ENCODE data around the gene ZWILCH.

- no peak for TF ChIP-seq CTCF (IDR thresholded peaks at IDR 0.05; ENCODE audit: low read depth, low read length, missing input control)
- no peak for TF ChIP-seq JUND (IDR thresholded peaks at IDR 0.05)
- TF ChIP-seq GABPA (IDR thresholded peaks at IDR 0.05 in 1 of 2, conservative IDR thresholded peaks at IDR 0.05 in 1 of 2): no peak
- TF ChIP-seq HNF4A (conservative IDR thresholded peaks at IDR 0.05): no peak
- TF ChIP-seq YY1 (IDR thresholded peaks at IDR 0.05): no peak
- TF ChIP-seq, protein P1, sequence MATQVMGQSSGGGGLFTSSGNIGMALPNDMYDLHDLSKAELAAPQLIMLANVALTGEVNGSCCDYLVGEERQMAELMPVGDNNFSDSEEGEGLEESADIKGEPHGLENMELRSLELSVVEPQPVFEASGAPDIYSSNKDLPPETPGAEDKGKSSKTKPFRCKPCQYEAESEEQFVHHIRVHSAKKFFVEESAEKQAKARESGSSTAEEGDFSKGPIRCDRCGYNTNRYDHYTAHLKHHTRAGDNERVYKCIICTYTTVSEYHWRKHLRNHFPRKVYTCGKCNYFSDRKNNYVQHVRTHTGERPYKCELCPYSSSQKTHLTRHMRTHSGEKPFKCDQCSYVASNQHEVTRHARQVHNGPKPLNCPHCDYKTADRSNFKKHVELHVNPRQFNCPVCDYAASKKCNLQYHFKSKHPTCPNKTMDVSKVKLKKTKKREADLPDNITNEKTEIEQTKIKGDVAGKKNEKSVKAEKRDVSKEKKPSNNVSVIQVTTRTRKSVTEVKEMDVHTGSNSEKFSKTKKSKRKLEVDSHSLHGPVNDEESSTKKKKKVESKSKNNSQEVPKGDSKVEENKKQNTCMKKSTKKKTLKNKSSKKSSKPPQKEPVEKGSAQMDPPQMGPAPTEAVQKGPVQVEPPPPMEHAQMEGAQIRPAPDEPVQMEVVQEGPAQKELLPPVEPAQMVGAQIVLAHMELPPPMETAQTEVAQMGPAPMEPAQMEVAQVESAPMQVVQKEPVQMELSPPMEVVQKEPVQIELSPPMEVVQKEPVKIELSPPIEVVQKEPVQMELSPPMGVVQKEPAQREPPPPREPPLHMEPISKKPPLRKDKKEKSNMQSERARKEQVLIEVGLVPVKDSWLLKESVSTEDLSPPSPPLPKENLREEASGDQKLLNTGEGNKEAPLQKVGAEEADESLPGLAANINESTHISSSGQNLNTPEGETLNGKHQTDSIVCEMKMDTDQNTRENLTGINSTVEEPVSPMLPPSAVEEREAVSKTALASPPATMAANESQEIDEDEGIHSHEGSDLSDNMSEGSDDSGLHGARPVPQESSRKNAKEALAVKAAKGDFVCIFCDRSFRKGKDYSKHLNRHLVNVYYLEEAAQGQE (IDR thresholded peaks at IDR 0.05): no peak
- no peak for TF ChIP-seq RAD21 (IDR thresholded peaks at IDR 0.05)
- no peak for TF ChIP-seq SP1 (IDR thresholded peaks at IDR 0.05)
- TF ChIP-seq, protein P2, sequence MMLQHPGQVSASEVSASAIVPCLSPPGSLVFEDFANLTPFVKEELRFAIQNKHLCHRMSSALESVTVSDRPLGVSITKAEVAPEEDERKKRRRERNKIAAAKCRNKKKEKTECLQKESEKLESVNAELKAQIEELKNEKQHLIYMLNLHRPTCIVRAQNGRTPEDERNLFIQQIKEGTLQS (IDR thresholded peaks at IDR 0.05): no peak
These were observed 53.1 kb downstream of the ZWILCH start for GRCh38 chr15:66558271-66558670.
